HepG2 (cell line): ENCODE results near the gene IL1A.

ENCODE experiments used
- AGO2 ChIP-seq: fragments of 200-400 bp; formaldehyde crosslinking; optimal IDR thresholded peaks from 2 replicates; pipeline ENCODE3; 2017; ENCODE audit warnings: mild to moderate bottlenecking, low read depth, low read length, moderate library complexity
- ATF3 ChIP-seq: sonication (generic); formaldehyde crosslinking; IDR thresholded peaks from 2 replicates; pipeline ENCODE4 v1.4.0; 2020; ENCODE audit warnings: missing genetic modification reagents
- EZH2 ChIP-seq: conservative IDR thresholded peaks from 2 replicates; pipeline ENCODE4 v1.6.1; 2012; ENCODE audit warnings: mild to moderate bottlenecking, low read depth, low read length, moderate library complexity
- MXI1 ChIP-seq: IDR thresholded peaks from 3 replicates; pipeline ENCODE4 v1.6.1; 2012; ENCODE audit warnings: low read depth, low read length, inconsistent platforms, borderline replicate concordance
- MYC ChIP-seq: sonication (generic); formaldehyde crosslinking; IDR thresholded peaks from 2 replicates; pipeline ENCODE4 v1.9.0; 2021; ENCODE audit warnings: missing genetic modification reagents, borderline replicate concordance
- REST ChIP-seq, 2 experiments: IDR thresholded peaks; 2 replicates each; pipeline ENCODE4 v1.6.1; 2011 to 2012; ENCODE audit warnings: low read length in 2 of 2, borderline replicate concordance in 1 of 2, low read depth in 1 of 2, mild to moderate bottlenecking in 1 of 2, moderate library complexity in 1 of 2
- TF ChIP-seq, protein P1 (sequence below): sonication (generic); formaldehyde crosslinking; conservative IDR thresholded peaks from 2 replicates; pipeline ENCODE4 v1.4.0; 2020; ENCODE audit warnings: missing genetic modification reagents

DNA sequence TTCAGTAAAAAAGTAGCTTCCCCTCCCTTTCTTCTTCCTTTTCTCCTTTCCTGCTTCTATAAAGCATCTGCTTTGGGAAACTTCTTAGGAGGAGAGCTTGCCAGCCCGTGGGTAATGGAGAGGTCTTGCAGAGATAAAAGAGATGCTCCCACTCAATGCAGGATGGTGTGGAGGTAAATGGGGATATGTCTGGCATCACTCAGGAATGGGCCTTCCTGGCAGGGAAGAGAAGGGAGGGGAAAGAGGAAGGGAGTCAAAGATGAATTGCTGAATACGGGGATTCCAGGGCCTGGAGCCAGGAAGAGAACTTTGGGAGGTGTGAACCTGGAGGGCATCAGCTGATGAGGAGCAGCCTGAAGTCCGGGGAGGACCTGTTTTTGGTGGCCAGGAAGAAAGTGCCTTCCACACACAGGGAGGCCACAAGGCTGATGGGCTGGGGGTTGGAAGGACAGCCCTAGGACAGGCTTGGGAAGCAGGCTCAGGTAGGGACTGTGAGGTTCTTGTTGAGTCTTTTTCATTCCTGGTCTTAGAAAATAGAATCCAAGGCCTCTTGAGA is 27.1 kb upstream of the IL1A start:
- TF ChIP-seq EZH2 (no peak), ATF3 (CRISPR knock-in tag) (no peak), MYC (CRISPR knock-in tag) (no peak), AGO2 (no peak), REST (IDR thresholded peaks at IDR 0.05; ENCODE audit: borderline replicate concordance in 1 of 2, low read depth in 1 of 2, low read length in 2 of 2) (no peak), MXI1 (no peak)
- TF ChIP-seq, protein P1, sequence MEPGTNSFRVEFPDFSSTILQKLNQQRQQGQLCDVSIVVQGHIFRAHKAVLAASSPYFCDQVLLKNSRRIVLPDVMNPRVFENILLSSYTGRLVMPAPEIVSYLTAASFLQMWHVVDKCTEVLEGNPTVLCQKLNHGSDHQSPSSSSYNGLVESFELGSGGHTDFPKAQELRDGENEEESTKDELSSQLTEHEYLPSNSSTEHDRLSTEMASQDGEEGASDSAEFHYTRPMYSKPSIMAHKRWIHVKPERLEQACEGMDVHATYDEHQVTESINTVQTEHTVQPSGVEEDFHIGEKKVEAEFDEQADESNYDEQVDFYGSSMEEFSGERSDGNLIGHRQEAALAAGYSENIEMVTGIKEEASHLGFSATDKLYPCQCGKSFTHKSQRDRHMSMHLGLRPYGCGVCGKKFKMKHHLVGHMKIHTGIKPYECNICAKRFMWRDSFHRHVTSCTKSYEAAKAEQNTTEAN (CRISPR knock-in tag) = no peak
